GM10248 (cell line): ENCODE results near the gene SLIT3.

Experiments
- CTCF ChIA-PET: fragments of 300-600 bp; sonication (Branson Sonifier 250); formaldehyde crosslinking; extraction: SDS; loops from one replicate; lab custom pipeline; 2021; ENCODE audit warnings: antibody characterized with exemption; lab: Yijun Ruan, JAX
- POLR2A ChIA-PET: fragments of 350-650 bp; sonication (Branson Sonifier 250); formaldehyde crosslinking; extraction: SDS; loops from one replicate; lab custom pipeline; 2020; ENCODE audit warnings: antibody characterized with exemption; lab: Yijun Ruan, JAX
- DNase-seq: peaks from one replicate; pipeline ENCODE4 v3.0.0; 2012; ENCODE audit errors: extremely low spot score
- TF ChIP-seq, protein P1 (sequence below): IDR thresholded peaks from 2 replicates; pipeline ENCODE4 v1.5.1; 2012; ENCODE audit warnings: mild to moderate bottlenecking, low read depth; ENCODE audit errors: extremely low read depth, missing control alignments, control extremely low read depth

Gene SLIT3

DNA sequence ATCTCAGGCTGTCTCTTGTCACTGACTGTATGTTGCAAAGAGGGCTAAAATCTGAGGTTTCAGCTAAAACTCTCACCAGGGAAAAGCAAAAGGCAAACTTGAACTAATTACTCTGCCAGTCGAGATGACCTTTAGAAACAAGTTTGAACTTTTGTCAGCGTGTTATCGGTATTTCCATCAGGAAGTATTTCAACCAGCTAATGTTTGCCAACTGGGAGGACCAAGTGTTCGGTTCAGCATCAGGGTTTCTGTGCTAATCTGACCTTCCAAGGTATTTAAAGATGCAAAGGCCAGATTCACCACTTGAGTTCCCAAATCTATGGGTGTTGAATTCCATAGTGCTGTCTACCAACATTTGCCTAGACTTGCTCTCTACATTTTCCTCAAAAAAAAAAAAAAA, 230.5 kb downstream of the SLIT3 start:
- no peak for DNase-seq
- ChIA-PET CTCF (no interaction called here), POLR2A (no interaction called here)
- TF ChIP-seq, protein P1, sequence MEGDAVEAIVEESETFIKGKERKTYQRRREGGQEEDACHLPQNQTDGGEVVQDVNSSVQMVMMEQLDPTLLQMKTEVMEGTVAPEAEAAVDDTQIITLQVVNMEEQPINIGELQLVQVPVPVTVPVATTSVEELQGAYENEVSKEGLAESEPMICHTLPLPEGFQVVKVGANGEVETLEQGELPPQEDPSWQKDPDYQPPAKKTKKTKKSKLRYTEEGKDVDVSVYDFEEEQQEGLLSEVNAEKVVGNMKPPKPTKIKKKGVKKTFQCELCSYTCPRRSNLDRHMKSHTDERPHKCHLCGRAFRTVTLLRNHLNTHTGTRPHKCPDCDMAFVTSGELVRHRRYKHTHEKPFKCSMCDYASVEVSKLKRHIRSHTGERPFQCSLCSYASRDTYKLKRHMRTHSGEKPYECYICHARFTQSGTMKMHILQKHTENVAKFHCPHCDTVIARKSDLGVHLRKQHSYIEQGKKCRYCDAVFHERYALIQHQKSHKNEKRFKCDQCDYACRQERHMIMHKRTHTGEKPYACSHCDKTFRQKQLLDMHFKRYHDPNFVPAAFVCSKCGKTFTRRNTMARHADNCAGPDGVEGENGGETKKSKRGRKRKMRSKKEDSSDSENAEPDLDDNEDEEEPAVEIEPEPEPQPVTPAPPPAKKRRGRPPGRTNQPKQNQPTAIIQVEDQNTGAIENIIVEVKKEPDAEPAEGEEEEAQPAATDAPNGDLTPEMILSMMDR, result no peak

DNA sequence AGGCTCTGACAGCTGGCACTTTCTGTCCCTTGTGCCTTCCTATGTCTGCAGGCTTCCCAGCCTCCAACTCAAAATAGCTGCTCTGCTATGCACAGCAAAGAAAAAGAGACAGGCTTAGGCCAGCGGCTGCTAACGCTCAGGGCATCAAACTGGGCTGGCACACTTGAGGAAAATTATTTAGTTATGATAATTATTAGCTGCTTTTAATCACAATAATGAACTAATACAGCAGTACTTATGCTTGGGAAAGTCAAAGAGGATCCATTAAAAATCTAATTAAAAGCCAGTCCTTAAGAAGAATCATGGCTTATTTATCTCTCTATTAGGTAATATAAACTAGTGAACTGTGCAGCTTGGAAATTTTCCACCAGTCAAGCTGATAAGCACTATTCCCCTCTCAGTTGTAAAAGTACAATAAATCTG, 233.2 kb downstream of the SLIT3 start:
- POLR2A ChIA-PET, result no interaction called here
- CTCF ChIA-PET, result no interaction called here
- DNase-seq, result no peak
- TF ChIP-seq, protein P1, result no peak

DNA sequence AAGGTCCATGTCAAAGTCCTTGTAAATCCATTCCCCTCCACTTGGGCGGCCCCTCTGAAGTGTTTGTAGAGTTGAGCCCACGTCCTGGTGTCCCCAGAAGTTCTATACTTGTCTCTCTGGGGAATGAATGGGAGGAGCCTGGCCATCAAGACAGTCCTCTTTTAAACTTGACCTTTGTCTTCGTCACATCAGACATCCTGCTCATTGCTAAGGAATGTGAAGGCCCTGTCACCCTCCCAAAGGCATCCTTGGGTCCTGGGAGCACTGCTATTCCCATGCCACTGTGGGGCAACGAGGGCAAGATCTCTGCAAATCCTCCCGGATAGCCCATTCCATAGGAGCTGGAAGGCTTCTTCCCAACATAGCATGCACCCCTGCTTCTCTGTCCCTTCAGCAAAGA, 235.5 kb downstream of the SLIT3 start:
- ChIA-PET POLR2A (no interaction called here), CTCF (no interaction called here)
- TF ChIP-seq, protein P1, result no peak
- DNase-seq, result no peak

DNA sequence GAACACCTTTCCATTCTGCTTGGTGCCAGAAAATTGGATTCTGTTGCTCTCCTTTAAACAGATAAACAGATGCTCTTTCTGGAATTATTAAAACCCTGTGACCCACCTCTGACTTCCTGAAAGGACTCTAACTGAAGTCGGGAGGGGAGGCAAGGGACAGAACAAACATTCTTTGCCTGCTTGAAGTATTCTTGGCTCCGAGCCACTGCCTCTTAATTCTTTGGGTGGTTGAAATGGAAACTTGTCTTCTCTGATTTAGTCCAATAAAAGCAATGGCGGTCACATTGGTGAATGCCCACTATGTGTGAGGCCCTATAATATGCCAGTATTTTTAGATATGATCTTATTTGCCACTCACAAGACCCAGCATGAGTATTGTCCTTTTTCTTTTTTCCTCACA, 236.8 kb downstream of the SLIT3 start:
- CTCF ChIA-PET, result no interaction called here
- TF ChIP-seq, protein P1, result no peak
- no peak for DNase-seq
- POLR2A ChIA-PET, result no interaction called here

DNA sequence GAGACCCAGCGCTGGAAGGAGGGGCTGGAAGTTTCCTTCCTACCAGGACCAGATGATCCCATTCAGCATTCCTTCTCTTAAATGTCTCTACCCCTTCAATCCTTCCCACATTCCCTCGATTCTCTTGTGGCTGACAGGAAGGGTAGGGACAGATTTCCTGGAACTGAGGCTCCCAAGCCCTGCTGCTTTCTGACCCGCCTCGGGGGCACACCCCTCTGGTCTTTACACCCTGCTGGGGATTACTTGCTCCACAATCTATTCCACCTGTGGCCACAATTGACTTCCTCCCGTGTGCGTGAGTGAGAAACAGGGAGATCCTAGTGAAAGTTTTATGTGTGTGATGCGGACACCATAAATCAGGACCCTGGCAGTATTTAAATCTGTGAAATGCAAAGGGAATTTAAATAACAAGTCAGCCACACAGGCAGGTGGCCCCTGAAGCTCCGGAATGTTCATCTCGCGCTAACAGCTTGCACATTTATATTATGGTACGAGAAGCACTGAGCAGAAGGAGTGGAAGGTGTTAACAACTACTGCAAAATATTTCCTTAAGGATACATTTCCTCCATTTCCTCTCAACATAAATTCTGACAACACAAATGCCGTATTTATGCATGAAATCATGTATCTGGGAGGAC, 237.5 kb downstream of the SLIT3 start:
- CTCF ChIA-PET, result no interaction called here
- TF ChIP-seq, protein P1, result no peak
- DNase-seq, result no peak
- POLR2A ChIA-PET, result no interaction called here

DNA sequence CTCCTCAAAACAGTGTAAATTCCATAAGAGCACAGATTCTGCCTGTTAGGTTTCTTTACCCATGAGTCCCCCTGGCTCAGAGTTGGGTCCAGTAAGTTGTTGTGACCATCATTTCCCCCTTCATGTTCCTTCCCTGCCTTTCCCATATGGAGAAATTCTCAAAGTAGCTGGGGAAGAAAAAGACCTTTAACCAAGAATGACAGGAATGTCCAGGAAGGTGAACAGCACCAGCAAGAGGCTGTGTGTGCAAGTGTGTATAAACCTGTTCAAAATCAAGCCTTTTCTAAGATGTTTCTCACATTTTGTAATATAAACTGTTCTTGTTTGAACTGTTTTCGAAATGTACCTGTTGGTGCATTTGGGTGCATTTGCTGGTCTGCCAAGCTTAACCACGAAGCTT, 238.2 kb downstream of the SLIT3 start:
- CTCF ChIA-PET, result no interaction called here
- no peak for DNase-seq
- TF ChIP-seq, protein P1, result no peak
- POLR2A ChIA-PET, result no interaction called here
